HG02852 (cell line): ENCODE results near the gene NFS1.
"Not testable (repeated sequence)": the region's sequence is repeated elsewhere in the genome, so short reads cannot be mapped to it uniquely, and the experiment has no call there.

Experiments used
- ATAC-seq: cut with Tn5 transposase; IDR thresholded peaks from one replicate; pipeline ENCODE4 v1.9.1; 2021; ENCODE audit warnings: mild to moderate bottlenecking, moderate library complexity; ENCODE audit not compliant: unreplicated experiment

NFS1 gene

GRCh38 chr20:35729836-35730582 lies 30.9 kb upstream of the NFS1 start:
- ATAC-seq = no peak

- no peak for ATAC-seq
These were observed 30.2 kb upstream of the NFS1 start for GRCh38 chr20:35729283-35729807.

- no peak for ATAC-seq
These were observed 27.9 kb upstream of the NFS1 start for GRCh38 chr20:35726842-35727711.

GRCh38 chr20:35724321-35725230 lies 25.4 kb upstream of the NFS1 start:
- ATAC-seq = no peak

GRCh38 chr20:35723652-35724320 lies 24.6 kb upstream of the NFS1 start:
- not testable (repeated sequence) for ATAC-seq

- not testable (repeated sequence) for ATAC-seq
These were observed 24.1 kb upstream of the NFS1 start for GRCh38 chr20:35723275-35723639.

- ATAC-seq = no peak
These were observed 22.5 kb upstream of the NFS1 start for GRCh38 chr20:35721621-35722020.

- no peak for ATAC-seq
These were observed 22.1 kb upstream of the NFS1 start for GRCh38 chr20:35721219-35721618.

GRCh38 chr20:35720165-35721123 lies 21.3 kb upstream of the NFS1 start:
- no peak for ATAC-seq

GRCh38 chr20:35719717-35720116 lies 20.6 kb upstream of the NFS1 start:
- no peak for ATAC-seq

GRCh38 chr20:35718972-35719635 lies 20.0 kb upstream of the NFS1 start:
- ATAC-seq = no peak

- not testable (repeated sequence) for ATAC-seq
These were observed 19.2 kb upstream of the NFS1 start for GRCh38 chr20:35718321-35718720.

- ATAC-seq = no peak
These were observed 17.2 kb upstream of the NFS1 start for GRCh38 chr20:35716330-35716729.

GRCh38 chr20:35715652-35716051 lies 16.5 kb upstream of the NFS1 start:
- ATAC-seq = no peak

- ATAC-seq = no peak
These were observed 15.0 kb upstream of the NFS1 start for GRCh38 chr20:35714127-35714526.

GRCh38 chr20:35713120-35713519 lies 14.0 kb upstream of the NFS1 start:
- not testable (repeated sequence) for ATAC-seq

GRCh38 chr20:35711588-35712209 lies 12.5 kb upstream of the NFS1 start:
- ATAC-seq = no peak

- no peak for ATAC-seq
These were observed 11.9 kb upstream of the NFS1 start for GRCh38 chr20:35710884-35711587.
